ENCODE results near the gene LRP1B.

LRP1B gene

DNA sequence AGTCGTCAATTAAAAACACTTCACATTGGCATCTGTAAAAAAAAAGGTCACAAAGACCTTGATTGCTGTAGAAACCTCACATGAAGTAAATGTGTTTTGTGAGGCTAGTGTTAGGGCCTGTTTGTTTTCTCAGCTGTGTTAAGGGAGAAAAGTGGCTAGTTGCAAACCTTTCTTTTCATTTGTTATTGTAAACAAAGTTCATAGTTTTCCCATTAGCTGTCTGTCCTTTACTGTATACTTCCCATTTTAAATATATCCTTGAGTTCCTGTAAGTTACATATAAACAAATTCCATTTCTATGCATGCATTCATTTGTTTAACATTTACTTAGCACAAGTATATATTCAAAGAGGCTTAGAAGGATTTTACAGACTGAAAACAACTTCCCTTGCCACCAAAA is 1250.2 kb downstream of the LRP1B start:
- Histone ChIP-seq H3K4me1 (ENCODE audit: control insufficient read depth, insufficient read depth, low read length, poor library complexity, severe bottlenecking) (no peaks in the 10 kb centered on the region), H3K9me3 (ENCODE audit: control insufficient read depth, low read length) (no peaks in the 10 kb centered on the region), H3K4me3 (ENCODE audit: insufficient read depth, low read depth, low read length, poor library complexity, severe bottlenecking) (no peak overlapping the region), H3K27ac (ENCODE audit: insufficient read depth, low read length, poor library complexity, severe bottlenecking) (no peak overlapping the region), H3K27me3 (replicated peaks; ENCODE audit: control insufficient read depth, insufficient read depth, low read length, poor library complexity, severe bottlenecking) (no peaks in the 10 kb centered on the region), H3K36me3 (ENCODE audit: control insufficient read depth, insufficient read depth, low read length) (no peaks in the 10 kb centered on the region)
- DNase-seq, result no peak

DNA sequence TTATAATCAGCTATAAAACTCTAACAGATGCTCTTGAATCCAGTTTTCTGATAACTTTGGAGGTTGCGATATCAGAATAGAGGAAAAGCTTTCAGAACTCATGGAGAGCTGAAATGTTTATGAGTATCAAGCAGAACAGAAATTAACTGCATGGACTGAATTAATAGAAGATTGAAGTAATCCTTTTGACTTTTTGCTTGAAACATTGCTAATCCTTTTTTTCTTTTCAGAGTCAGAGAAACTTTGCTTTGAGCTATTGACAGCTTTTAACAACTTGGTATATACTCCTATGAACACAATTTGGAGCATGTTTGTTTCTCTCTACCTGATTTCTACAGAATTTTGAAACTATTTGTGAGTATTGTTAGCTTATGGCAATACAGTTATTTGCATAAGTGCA is 1254.8 kb downstream of the LRP1B start:
- H3K27me3 ChIP-seq (replicated peaks; ENCODE audit: control insufficient read depth, insufficient read depth, low read length, poor library complexity, severe bottlenecking), result no peaks in the 10 kb centered on the region
- no peak overlapping the region for H3K27ac ChIP-seq (ENCODE audit: insufficient read depth, low read length, poor library complexity, severe bottlenecking)
- no peak for DNase-seq
- no peaks in the 10 kb centered on the region for H3K9me3 ChIP-seq (ENCODE audit: control insufficient read depth, low read length)
- no peaks in the 10 kb centered on the region for H3K36me3 ChIP-seq (ENCODE audit: control insufficient read depth, insufficient read depth, low read length)
- no peaks in the 10 kb centered on the region for H3K4me1 ChIP-seq (ENCODE audit: control insufficient read depth, insufficient read depth, low read length, poor library complexity, severe bottlenecking)
- no peak overlapping the region for H3K4me3 ChIP-seq (ENCODE audit: insufficient read depth, low read depth, low read length, poor library complexity, severe bottlenecking)

DNA sequence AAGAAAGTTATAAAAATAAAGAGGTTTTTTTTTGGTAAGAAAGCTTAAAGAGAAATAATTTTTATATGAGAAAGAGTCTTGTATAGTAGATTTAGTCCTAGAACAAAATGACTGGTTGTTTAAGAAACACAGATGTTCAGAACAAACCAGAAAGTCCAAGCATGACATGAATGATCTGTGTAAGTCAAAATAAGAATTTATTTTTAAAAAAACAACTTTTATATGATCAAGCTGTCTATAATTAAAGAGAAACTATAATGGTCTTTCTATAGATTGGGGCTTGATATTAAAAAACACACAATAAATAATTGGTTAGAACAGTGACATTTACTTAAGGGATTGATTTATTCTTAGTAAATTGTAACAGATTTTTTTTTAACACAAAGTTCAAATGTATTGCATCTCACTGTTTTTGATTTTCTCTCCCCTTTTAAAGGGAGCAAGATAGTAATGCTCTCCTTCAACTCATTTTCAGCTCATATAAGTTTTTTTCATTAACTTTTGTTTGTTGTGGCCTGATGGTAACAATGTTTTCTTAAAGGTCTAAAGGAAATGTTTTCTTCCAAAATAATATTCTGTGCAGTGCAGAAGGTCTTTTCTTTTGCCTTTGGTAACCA is 1256.8 kb downstream of the LRP1B start:
- H3K4me1 ChIP-seq (ENCODE audit: control insufficient read depth, insufficient read depth, low read length, poor library complexity, severe bottlenecking), result no peaks in the 10 kb centered on the region
- H3K9me3 ChIP-seq (ENCODE audit: control insufficient read depth, low read length), result no peaks in the 10 kb centered on the region
- no peak overlapping the region for H3K4me3 ChIP-seq (ENCODE audit: insufficient read depth, low read depth, low read length, poor library complexity, severe bottlenecking)
- no peak overlapping the region for H3K27ac ChIP-seq (ENCODE audit: insufficient read depth, low read length, poor library complexity, severe bottlenecking)
- no peaks in the 10 kb centered on the region for H3K27me3 ChIP-seq (replicated peaks; ENCODE audit: control insufficient read depth, insufficient read depth, low read length, poor library complexity, severe bottlenecking)
- no peak for DNase-seq
- H3K36me3 ChIP-seq (ENCODE audit: control insufficient read depth, insufficient read depth, low read length), result no peaks in the 10 kb centered on the region

DNA sequence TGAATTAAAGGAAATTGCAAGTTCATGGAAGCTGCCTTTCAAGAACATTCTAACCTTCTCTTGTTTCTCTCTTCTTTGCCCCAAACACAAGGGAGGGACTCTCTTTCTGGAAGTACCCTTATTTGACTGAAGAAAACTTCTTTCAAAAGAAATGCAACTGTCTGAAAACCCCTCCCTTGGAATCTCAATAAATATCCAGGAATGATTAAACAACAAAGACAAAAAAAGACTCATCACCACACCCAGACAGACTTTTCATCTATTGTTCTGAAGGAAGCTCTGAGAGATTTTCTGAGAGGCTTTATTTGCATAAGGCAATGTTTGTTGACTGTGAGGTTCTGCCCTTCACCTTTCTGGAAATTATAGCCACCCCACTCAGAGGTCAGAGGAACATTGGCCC is 1260.9 kb downstream of the LRP1B start:
- H3K36me3 ChIP-seq (ENCODE audit: control insufficient read depth, insufficient read depth, low read length), result no peaks in the 10 kb centered on the region
- H3K9me3 ChIP-seq (ENCODE audit: control insufficient read depth, low read length), result no peaks in the 10 kb centered on the region
- no peak overlapping the region for H3K27ac ChIP-seq (ENCODE audit: insufficient read depth, low read length, poor library complexity, severe bottlenecking)
- no peak for DNase-seq
- no peaks in the 10 kb centered on the region for H3K27me3 ChIP-seq (replicated peaks; ENCODE audit: control insufficient read depth, insufficient read depth, low read length, poor library complexity, severe bottlenecking)
- no peak overlapping the region for H3K4me3 ChIP-seq (ENCODE audit: insufficient read depth, low read depth, low read length, poor library complexity, severe bottlenecking)
- H3K4me1 ChIP-seq (ENCODE audit: control insufficient read depth, insufficient read depth, low read length, poor library complexity, severe bottlenecking), result no peaks in the 10 kb centered on the region

DNA sequence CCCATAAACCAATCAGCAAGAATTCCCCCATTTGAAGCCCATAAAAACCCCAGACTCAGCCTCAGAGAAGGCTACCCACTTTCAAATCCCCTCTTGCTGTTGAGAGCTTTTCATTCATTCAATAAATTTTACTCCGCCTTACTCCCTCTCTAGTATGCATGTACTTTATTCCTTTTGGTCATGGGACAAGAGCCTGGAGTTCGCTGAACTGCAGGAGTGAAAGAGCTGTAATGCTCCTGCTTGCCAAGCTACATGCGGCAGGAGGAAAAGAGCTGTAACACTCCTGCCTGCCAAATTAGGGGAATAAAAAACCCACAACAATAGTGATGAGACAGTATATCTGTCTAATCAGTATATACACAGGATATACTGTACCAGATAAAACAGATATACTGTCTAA is 1261.7 kb downstream of the LRP1B start:
- DNase-seq, result no peak
- Histone ChIP-seq H3K27ac (ENCODE audit: insufficient read depth, low read length, poor library complexity, severe bottlenecking) (no peak overlapping the region), H3K4me1 (ENCODE audit: control insufficient read depth, insufficient read depth, low read length, poor library complexity, severe bottlenecking) (no peaks in the 10 kb centered on the region), H3K36me3 (ENCODE audit: control insufficient read depth, insufficient read depth, low read length) (no peaks in the 10 kb centered on the region), H3K9me3 (ENCODE audit: control insufficient read depth, low read length) (no peaks in the 10 kb centered on the region), H3K4me3 (ENCODE audit: insufficient read depth, low read depth, low read length, poor library complexity, severe bottlenecking) (no peak overlapping the region), H3K27me3 (replicated peaks; ENCODE audit: control insufficient read depth, insufficient read depth, low read length, poor library complexity, severe bottlenecking) (no peaks in the 10 kb centered on the region)

DNA sequence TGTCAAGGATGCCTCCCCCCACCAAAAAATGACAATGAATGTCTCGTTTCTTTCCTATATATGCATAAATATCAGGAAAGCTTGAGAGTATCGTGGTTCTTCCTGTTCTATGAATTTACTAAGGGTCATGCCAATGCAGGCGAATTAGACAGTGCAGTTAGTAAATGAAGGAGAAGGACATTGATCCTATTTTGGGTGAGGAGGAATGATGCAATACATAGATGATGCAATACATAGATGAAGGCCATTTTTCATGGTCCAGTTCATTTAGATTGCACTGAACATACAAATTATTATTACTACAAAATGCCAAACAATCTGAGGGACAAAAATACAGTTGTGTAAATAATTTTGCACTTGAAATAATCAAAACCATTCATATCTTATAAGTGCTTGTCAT is 1265.0 kb downstream of the LRP1B start:
- no peak overlapping the region for H3K4me3 ChIP-seq (ENCODE audit: insufficient read depth, low read depth, low read length, poor library complexity, severe bottlenecking)
- H3K27ac ChIP-seq (ENCODE audit: insufficient read depth, low read length, poor library complexity, severe bottlenecking), result no peak overlapping the region
- no peaks in the 10 kb centered on the region for H3K4me1 ChIP-seq (ENCODE audit: control insufficient read depth, insufficient read depth, low read length, poor library complexity, severe bottlenecking)
- no peaks in the 10 kb centered on the region for H3K9me3 ChIP-seq (ENCODE audit: control insufficient read depth, low read length)
- H3K27me3 ChIP-seq (replicated peaks; ENCODE audit: control insufficient read depth, insufficient read depth, low read length, poor library complexity, severe bottlenecking), result no peaks in the 10 kb centered on the region
- no peak for DNase-seq
- no peaks in the 10 kb centered on the region for H3K36me3 ChIP-seq (ENCODE audit: control insufficient read depth, insufficient read depth, low read length)

DNA sequence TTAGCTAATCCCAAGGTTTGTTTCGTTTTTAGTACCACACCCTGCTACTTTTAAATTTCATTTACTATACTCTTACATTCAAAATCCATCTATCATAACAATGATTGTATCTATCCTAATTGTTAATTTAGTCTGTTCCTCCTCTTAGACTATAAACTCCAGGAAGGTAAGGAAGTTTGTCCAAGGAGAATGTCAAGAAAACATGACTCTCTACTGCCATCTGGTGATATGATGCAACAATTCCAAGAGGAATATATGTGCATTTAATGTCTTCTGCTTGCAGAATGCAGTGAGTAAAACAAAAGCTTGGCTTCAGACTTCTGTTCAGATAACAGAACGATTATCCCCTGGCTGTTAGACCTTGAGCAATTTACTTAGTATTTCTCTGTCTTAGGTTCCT is 1267.1 kb downstream of the LRP1B start:
- H3K9me3 ChIP-seq (ENCODE audit: control insufficient read depth, low read length), result no peaks in the 10 kb centered on the region
- no peaks in the 10 kb centered on the region for H3K27me3 ChIP-seq (replicated peaks; ENCODE audit: control insufficient read depth, insufficient read depth, low read length, poor library complexity, severe bottlenecking)
- no peak overlapping the region for H3K4me3 ChIP-seq (ENCODE audit: insufficient read depth, low read depth, low read length, poor library complexity, severe bottlenecking)
- no peaks in the 10 kb centered on the region for H3K36me3 ChIP-seq (ENCODE audit: control insufficient read depth, insufficient read depth, low read length)
- DNase-seq, result no peak
- no peak overlapping the region for H3K27ac ChIP-seq (ENCODE audit: insufficient read depth, low read length, poor library complexity, severe bottlenecking)
- H3K4me1 ChIP-seq (ENCODE audit: control insufficient read depth, insufficient read depth, low read length, poor library complexity, severe bottlenecking), result no peaks in the 10 kb centered on the region

DNA sequence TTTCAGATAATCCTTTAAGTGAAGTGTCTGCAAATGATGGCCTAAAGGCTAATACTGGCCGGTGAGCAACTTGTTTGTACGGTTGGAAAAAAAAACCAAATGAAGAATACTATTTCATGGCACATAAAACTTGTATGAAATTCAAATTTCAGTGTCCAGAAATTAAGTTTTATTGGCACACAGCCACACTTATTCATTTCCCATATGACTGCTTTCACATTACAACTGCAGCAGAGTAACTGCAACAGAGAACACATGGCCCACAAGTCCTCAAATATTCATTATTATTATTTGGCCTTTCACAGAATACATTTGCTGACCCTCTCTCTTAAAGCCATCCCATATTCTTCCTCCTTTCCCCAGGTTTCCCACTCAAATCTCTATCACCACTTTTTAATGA is 1268.6 kb downstream of the LRP1B start:
- Histone ChIP-seq H3K4me3 (ENCODE audit: insufficient read depth, low read depth, low read length, poor library complexity, severe bottlenecking) (no peak overlapping the region), H3K9me3 (ENCODE audit: control insufficient read depth, low read length) (no peaks in the 10 kb centered on the region), H3K4me1 (ENCODE audit: control insufficient read depth, insufficient read depth, low read length, poor library complexity, severe bottlenecking) (no peaks in the 10 kb centered on the region), H3K27me3 (replicated peaks; ENCODE audit: control insufficient read depth, insufficient read depth, low read length, poor library complexity, severe bottlenecking) (no peaks in the 10 kb centered on the region), H3K27ac (ENCODE audit: insufficient read depth, low read length, poor library complexity, severe bottlenecking) (no peak overlapping the region), H3K36me3 (ENCODE audit: control insufficient read depth, insufficient read depth, low read length) (no peaks in the 10 kb centered on the region)
- no peak for DNase-seq

DNA sequence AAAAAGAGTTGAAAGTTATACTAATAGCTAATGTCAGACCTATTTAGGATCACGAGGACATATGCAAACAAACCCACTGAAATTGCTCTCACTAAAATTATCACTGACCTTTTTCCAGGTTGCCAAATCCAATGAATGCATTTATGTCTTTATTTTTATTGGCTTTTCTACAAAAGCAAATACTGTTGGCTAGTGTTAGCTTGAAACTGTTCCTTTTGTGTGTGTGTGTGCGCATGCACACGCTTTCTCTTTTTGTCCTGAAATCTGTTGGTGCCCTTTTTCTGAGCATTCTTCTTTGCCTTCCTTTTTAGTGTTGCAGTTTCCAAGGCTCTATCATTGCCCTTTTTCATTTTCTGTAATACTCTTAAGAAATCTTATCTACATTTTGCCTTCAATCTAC is 1269.2 kb downstream of the LRP1B start:
- no peak for DNase-seq
- H3K4me1 ChIP-seq (ENCODE audit: control insufficient read depth, insufficient read depth, low read length, poor library complexity, severe bottlenecking), result no peaks in the 10 kb centered on the region
- no peaks in the 10 kb centered on the region for H3K36me3 ChIP-seq (ENCODE audit: control insufficient read depth, insufficient read depth, low read length)
- no peaks in the 10 kb centered on the region for H3K27me3 ChIP-seq (replicated peaks; ENCODE audit: control insufficient read depth, insufficient read depth, low read length, poor library complexity, severe bottlenecking)
- no peak overlapping the region for H3K4me3 ChIP-seq (ENCODE audit: insufficient read depth, low read depth, low read length, poor library complexity, severe bottlenecking)
- H3K9me3 ChIP-seq (ENCODE audit: control insufficient read depth, low read length), result no peaks in the 10 kb centered on the region
- no peak overlapping the region for H3K27ac ChIP-seq (ENCODE audit: insufficient read depth, low read length, poor library complexity, severe bottlenecking)

DNA sequence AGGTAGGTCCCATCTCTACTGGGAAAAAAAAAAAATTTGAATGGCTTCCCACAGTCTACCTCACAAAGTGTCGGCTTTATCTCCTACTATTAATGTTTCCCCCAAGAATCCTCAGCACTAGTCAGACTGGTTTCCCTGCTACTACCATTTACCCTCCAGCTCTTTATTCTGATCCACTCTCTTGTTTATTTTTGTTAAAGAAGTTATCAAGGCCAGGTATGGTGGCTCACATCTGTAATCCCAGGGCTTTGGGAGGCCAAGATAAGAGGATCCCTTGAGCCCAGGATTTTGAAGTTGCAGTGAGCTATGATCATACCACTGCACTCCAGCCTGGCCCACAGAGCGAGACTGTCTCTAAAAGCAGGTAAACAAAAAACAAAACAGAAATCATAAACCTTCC is 1275.3 kb downstream of the LRP1B start:
- Histone ChIP-seq H3K36me3 (ENCODE audit: control insufficient read depth, insufficient read depth, low read length) (no peaks in the 10 kb centered on the region), H3K27ac (ENCODE audit: insufficient read depth, low read length, poor library complexity, severe bottlenecking) (no peak overlapping the region), H3K4me3 (ENCODE audit: insufficient read depth, low read depth, low read length, poor library complexity, severe bottlenecking) (no peak overlapping the region), H3K4me1 (ENCODE audit: control insufficient read depth, insufficient read depth, low read length, poor library complexity, severe bottlenecking) (no peaks in the 10 kb centered on the region), H3K27me3 (replicated peaks; ENCODE audit: control insufficient read depth, insufficient read depth, low read length, poor library complexity, severe bottlenecking) (no peaks in the 10 kb centered on the region), H3K9me3 (ENCODE audit: control insufficient read depth, low read length) (no peaks in the 10 kb centered on the region)
- DNase-seq, result no peak

All from effector memory CD4-positive, alpha-beta T cell (primary cell).